ENCODE data around the gene CACNA1I.
A peak's percentile ranks its signal among the peaks of the same experiment; 100 is the strongest.

DNA sequence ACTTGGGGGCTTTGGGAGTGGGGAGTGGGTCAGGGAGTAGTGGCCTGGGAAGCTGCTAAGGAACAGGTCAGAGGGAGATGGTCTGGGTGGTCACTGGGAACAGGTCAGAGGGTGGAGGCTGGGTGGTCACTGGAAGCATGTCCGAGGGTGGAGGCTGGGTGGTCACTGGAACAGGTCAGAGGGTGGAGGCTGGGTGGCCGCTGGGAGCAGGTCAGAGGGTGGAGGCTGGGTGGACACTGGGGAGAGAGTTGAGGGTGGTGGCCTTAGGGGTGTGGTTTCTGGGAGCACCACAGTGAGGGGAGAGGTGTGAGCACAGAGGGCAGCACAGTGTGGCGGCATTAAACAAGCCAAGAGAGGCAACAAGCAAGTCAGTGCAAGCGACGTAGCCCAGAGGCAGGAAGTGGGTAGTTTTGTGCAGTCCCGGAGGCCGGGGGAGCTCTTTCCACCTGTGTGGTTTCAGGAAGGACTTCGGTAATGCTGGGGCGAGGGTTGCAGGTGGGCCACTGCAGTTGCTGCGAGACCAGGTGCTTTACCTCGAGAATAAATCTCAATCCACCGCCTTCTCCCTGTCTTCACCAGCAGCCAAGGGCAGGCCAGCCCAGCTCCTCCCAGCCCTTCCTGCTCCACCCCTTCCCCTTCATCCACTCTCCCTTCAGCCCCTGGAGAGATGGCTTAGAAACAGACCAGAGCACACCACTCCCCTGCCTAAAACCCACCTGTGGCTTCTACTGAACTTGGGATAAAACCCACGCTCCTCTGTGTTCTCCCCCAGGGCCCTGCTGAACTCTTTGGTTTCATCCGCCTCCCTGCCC lies 3.2 kb upstream of the CACNA1I start:
- TF ChIP-seq, protein P1, sequence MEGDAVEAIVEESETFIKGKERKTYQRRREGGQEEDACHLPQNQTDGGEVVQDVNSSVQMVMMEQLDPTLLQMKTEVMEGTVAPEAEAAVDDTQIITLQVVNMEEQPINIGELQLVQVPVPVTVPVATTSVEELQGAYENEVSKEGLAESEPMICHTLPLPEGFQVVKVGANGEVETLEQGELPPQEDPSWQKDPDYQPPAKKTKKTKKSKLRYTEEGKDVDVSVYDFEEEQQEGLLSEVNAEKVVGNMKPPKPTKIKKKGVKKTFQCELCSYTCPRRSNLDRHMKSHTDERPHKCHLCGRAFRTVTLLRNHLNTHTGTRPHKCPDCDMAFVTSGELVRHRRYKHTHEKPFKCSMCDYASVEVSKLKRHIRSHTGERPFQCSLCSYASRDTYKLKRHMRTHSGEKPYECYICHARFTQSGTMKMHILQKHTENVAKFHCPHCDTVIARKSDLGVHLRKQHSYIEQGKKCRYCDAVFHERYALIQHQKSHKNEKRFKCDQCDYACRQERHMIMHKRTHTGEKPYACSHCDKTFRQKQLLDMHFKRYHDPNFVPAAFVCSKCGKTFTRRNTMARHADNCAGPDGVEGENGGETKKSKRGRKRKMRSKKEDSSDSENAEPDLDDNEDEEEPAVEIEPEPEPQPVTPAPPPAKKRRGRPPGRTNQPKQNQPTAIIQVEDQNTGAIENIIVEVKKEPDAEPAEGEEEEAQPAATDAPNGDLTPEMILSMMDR (conservative IDR thresholded peaks at IDR 0.05 in 1 of 2, IDR thresholded peaks at IDR 0.05 in 1 of 2; ENCODE audit: extremely low read depth in 1 of 2, insufficient read depth in 1 of 2, low read depth in 1 of 2, low read length in 2 of 2), result peak in 1 of 2 donors; percentile 33
- no peak for TF ChIP-seq EZH2 (IDR thresholded peaks at IDR 0.05; ENCODE audit: borderline replicate concordance, low read length)

Data from mammary epithelial cell (primary cell).